ENCODE results near the gene DUSP6. TPM values are rescaled to one million over a fixed set of nuclear protein-coding genes. Genes with fewer than 3 reads are reported as not detected.

DUSP6 gene
- total and polyA plus RNA-seq, 2 of the 8 experiments (the other 6 are each of a cell fraction or from before 2014, with no cell fraction given) = 99.3 to 179 TPM

- POLR2A ChIA-PET (ENCODE audit: partially characterized antibody) = interaction anchor here (1.0 to 2.0 kb wide), 2 partner anchors 14 to 16 kb away, joined by 5 to 6 read pairs; partner anchors contain the start of gene DUSP6
- FAIRE-seq = no peak
- CTCF ChIA-PET (ENCODE audit: partially characterized antibody) = interaction anchor here (0.6 kb wide), 1 partner anchor 9 kb away, joined by 3 read pairs; no protein-coding TSS in a partner anchor
These were observed 16.1 kb upstream of the DUSP6 start for GRCh38 chr12:89368391-89368790.

More at GRCh38 chr12:89368391-89368790, 16.1 kb upstream of the DUSP6 start:
- no peaks in the 10 kb centered on the region for H4K20me1 ChIP-seq (replicated peaks in 1 of 2; ENCODE audit: control insufficient read depth in 1 of 2, insufficient read depth in 2 of 2, low read length in 2 of 2)
- no peak overlapping the region for H4K91ac ChIP-seq (replicated peaks; ENCODE audit: insufficient read length, low read length)
- H3K4me3 ChIP-seq (ENCODE audit: extremely low read depth in 1 of 4, insufficient read depth in 2 of 4, low read depth in 3 of 4, low read length in 4 of 4) = no peak overlapping the region
- no peak overlapping the region for H3K18ac ChIP-seq (ENCODE audit: extremely low read depth, low read length)
- no peaks in the 10 kb centered on the region for H3K36me3 ChIP-seq (ENCODE audit: control insufficient read depth in 2 of 4, insufficient read depth in 4 of 4, low read length in 3 of 4)
- no peak overlapping the region for H3K9ac ChIP-seq (replicated peaks in 1 of 4; ENCODE audit: extremely low read depth in 1 of 4, low read depth in 3 of 4, low read length in 3 of 4)
- H3K4me1 ChIP-seq (replicated peaks in 1 of 4; ENCODE audit: control insufficient read depth in 3 of 4, insufficient read depth in 4 of 4, low read length in 3 of 4) = 0 out of 7 replicates have a peak, but pooled peaks cover 0 to 2% (median 0%) of the 10 kb centered on the region in 4 experiments
- H3K56ac ChIP-seq (replicated peaks; ENCODE audit: insufficient read length, low read depth, low read length) = no peak overlapping the region
- H2AFZ ChIP-seq (ENCODE audit: low read length) = no peak overlapping the region
- DNase-seq (ENCODE audit: low read depth in 1 of 2, low spot score in 2 of 2) = no peak
- no peaks in the 10 kb centered on the region for H3K9me3 ChIP-seq (ENCODE audit: insufficient read depth in 2 of 2, low read depth in 1 of 2, low read length in 1 of 2)
- 97% methylated on average over 4 of the region's 4 CpGs; no CpG with 5 or more reads in 1 of the 2 experiments for WGBS, 2 experiments (ENCODE audit: extremely low coverage in 1 of 2, insufficient coverage in 1 of 2, insufficient read length in 1 of 2, insufficient replicate concordance in 2 of 2, low coverage in 1 of 2, low lambda C conversion rate in 2 of 2, missing lambda C conversion rate in 1 of 2)
- no peaks in the 10 kb centered on the region for H3K79me1 ChIP-seq (ENCODE audit: low read depth, low read length)
- no peak overlapping the region for H3K27ac ChIP-seq (ENCODE audit: low read depth, low read length)
- no peak overlapping the region for H2BK15ac ChIP-seq (ENCODE audit: low read length)
- no peak overlapping the region for H4K5ac ChIP-seq (ENCODE audit: insufficient read length, low read depth, low read length)
- H2BK20ac ChIP-seq (ENCODE audit: low read length) = no peak overlapping the region
- H3K4me2 ChIP-seq (ENCODE audit: insufficient read depth in 1 of 2, low read depth in 2 of 2, low read length in 2 of 2) = no peak overlapping the region
- H4K8ac ChIP-seq (ENCODE audit: extremely low read depth, insufficient read depth, low read length) = no peak overlapping the region
- H3K4ac ChIP-seq (replicated peaks; ENCODE audit: insufficient read length, low read depth, low read length) = no peak overlapping the region
- no peak for TF ChIP-seq CTBP2 (IDR thresholded peaks at IDR 0.05; ENCODE audit: borderline replicate concordance, insufficient read depth, insufficient read length, low read length)
- TF ChIP-seq SIRT6 (IDR thresholded peaks at IDR 0.05; ENCODE audit: low read length) = no peak
- no peak overlapping the region for H3K14ac ChIP-seq (ENCODE audit: insufficient read length)
- no peaks in the 10 kb centered on the region for H3K79me2 ChIP-seq (ENCODE audit: control insufficient read depth in 1 of 2, insufficient read depth in 2 of 2, low read length in 2 of 2)
- H3K27me3 ChIP-seq (replicated peaks in 1 of 4; ENCODE audit: control insufficient read depth in 3 of 4, extremely low read depth in 1 of 4, insufficient read depth in 3 of 4, low read length in 3 of 4) = no peaks in the 10 kb centered on the region
- H2AK5ac ChIP-seq (ENCODE audit: low read depth, low read length) = no peak overlapping the region
- H2BK5ac ChIP-seq (ENCODE audit: low read depth, low read length) = no peak overlapping the region
- no peak overlapping the region for H2BK120ac ChIP-seq (replicated peaks; ENCODE audit: low read depth, low read length)
- H3K23me2 ChIP-seq (ENCODE audit: low read depth, low read length) = no peaks in the 10 kb centered on the region
- H3K23ac ChIP-seq (ENCODE audit: insufficient read length) = no peak overlapping the region
- no peak overlapping the region for H2BK12ac ChIP-seq (ENCODE audit: low read depth, low read length)
